HepG2 (cell line): ENCODE results near the gene PKIG. TPM values are rescaled to one million over a fixed set of nuclear protein-coding genes. Genes with fewer than 3 reads are reported as not detected.

Experiments used
- ATAC-seq: fragments of 200-7000 bp; cut with Tn5 transposase; 3 replicates; pipeline ENCODE4 v1.9.1; 2020; ENCODE audit warnings: mild to moderate bottlenecking, moderate library complexity
- BruUV-seq: library from RNA; stranded (reverse); fragments of 400-500 nt; replicated peaks from 2 replicates; lab custom pipeline; 2021; lab: Mats Ljungman, UMichigan
- CTCF ChIA-PET: fragments of 300-600 bp; formaldehyde crosslinking; extraction: SDS; loops from one replicate; lab custom pipeline; 2021; ENCODE audit warnings: low total read pairs, inconsistent platforms, low intra/inter-chr PET ratio; lab: Yijun Ruan, JAX
- POLR2A ChIA-PET: fragments of 350-600 bp; sonication (Branson Sonifier 250); formaldehyde crosslinking; loops from one replicate; lab custom pipeline; 2020; ENCODE audit warnings: antibody characterized with exemption, inconsistent platforms; lab: Yijun Ruan, JAX
- DNase-seq: peaks from one replicate; pipeline ENCODE4 v3.0.0-alpha.2; 2015; ENCODE audit warnings: low spot score
- FAIRE-seq: peaks from 3 replicates; lab custom pipeline; 2011; peaks lifted over from hg19 to GRCh38; lab: Jason Lieb, UNC
- H2AFZ ChIP-seq: one replicate; pipeline ENCODE4 v1.6.1; 2011; ENCODE audit warnings: low read length, inconsistent platforms
- H3K27ac ChIP-seq: fragments of 300-600 bp; 3 replicates; pipeline ENCODE4 v1.8.0; 2011; ENCODE audit warnings: mixed run types, mild to moderate bottlenecking, mixed read lengths, low read length, inconsistent platforms; ENCODE audit not compliant: insufficient read depth; ENCODE audit errors: extremely low read length
- H3K27me3 ChIP-seq, 2 experiments: fragments of 200-600 bp in 1 of 2; 2 replicates in 1 of 2; 3 replicates in 1 of 2; pipeline versions ENCODE4 v1.6.0 to v1.8.0; 2011; ENCODE audit warnings: low read length in 2 of 2, mild to moderate bottlenecking in 2 of 2, moderate library complexity in 2 of 2, inconsistent platforms in 1 of 2; ENCODE audit not compliant: insufficient read depth in 2 of 2, control insufficient read depth in 1 of 2
- H3K36me3 ChIP-seq, 2 experiments: fragments of 200-600 bp in 1 of 2; replicated peaks in 1 of 2; 2 replicates in 1 of 2; 3 replicates in 1 of 2; pipeline versions ENCODE4 v1.5.1 to v1.8.0; 2011; ENCODE audit warnings: low read length in 2 of 2, inconsistent platforms in 1 of 2; ENCODE audit not compliant: insufficient read depth in 2 of 2, control insufficient read depth in 1 of 2
- H3K4me1 ChIP-seq: 2 replicates; pipeline ENCODE4 v1.5.1; 2012; ENCODE audit warnings: low read length, inconsistent platforms; ENCODE audit not compliant: insufficient read depth
- H3K4me2 ChIP-seq: 2 replicates; pipeline ENCODE4 v1.6.0; 2011; ENCODE audit warnings: low read depth, low read length, inconsistent platforms
- H3K4me3 ChIP-seq, 3 experiments: fragments of 200-600 bp in 1 of 3; sonication (generic), shearing (Covaris generic) in 1 of 3; replicated peaks in 1 of 3; 2 replicates each; pipeline ENCODE4 v1.5.1; 2011 to 2016; ENCODE audit warnings: low read length in 3 of 3, inconsistent platforms in 2 of 3, low read depth in 2 of 3, mild to moderate bottlenecking in 2 of 3, control low read depth in 1 of 3, mixed read lengths in 1 of 3; ENCODE audit not compliant: insufficient read depth in 1 of 3
- H3K79me2 ChIP-seq: one replicate; pipeline ENCODE4 v1.6.1; 2011; ENCODE audit warnings: low read length, inconsistent platforms; ENCODE audit not compliant: insufficient read depth
- H3K9ac ChIP-seq: 2 replicates; pipeline ENCODE4 v1.6.0; 2011; ENCODE audit warnings: mild to moderate bottlenecking, low read depth, low read length, inconsistent platforms; ENCODE audit not compliant: insufficient read depth
- H3K9me3 ChIP-seq: 2 replicates; pipeline ENCODE4 v1.5.1; 2012; ENCODE audit warnings: mild to moderate bottlenecking, low read length
- H4K20me1 ChIP-seq: 2 replicates; pipeline ENCODE4 v1.6.0; 2011; ENCODE audit warnings: inconsistent platforms, mild to moderate bottlenecking, low read length, moderate library complexity; ENCODE audit not compliant: insufficient read depth
- EED ChIP-seq: sonication (generic); formaldehyde crosslinking; IDR thresholded peaks from 2 replicates; pipeline ENCODE4 v1.5.0; 2020; ENCODE audit warnings: mild to moderate bottlenecking, missing genetic modification reagents
- GLI4 ChIP-seq: sonication (generic); formaldehyde crosslinking; IDR thresholded peaks from 2 replicates; pipeline ENCODE4 v1.5.1; 2020; ENCODE audit warnings: missing genetic modification reagents, mild to moderate bottlenecking, moderate library complexity, borderline replicate concordance
- HNRNPH1 ChIP-seq: fragments of 200-400 bp; formaldehyde crosslinking; optimal IDR thresholded peaks from 2 replicates; pipeline ENCODE3; 2017; ENCODE audit warnings: mild to moderate bottlenecking, low read depth, low read length
- KAT7 ChIP-seq: IDR thresholded peaks from 2 replicates; pipeline ENCODE4 v1.6.1; 2018; ENCODE audit warnings: borderline replicate concordance, missing compliant biosample characterization
- KMT2B ChIP-seq: IDR thresholded peaks from 2 replicates; pipeline ENCODE4 v1.6.1; 2016; ENCODE audit warnings: missing genetic modification reagents, missing compliant biosample characterization
- MAFK ChIP-seq, 2 experiments: IDR thresholded peaks in 1 of 2; conservative IDR thresholded peaks in 1 of 2; 2 replicates each; pipeline ENCODE4 v1.6.1; 2011; ENCODE audit warnings: improper control_type of control experiment in 2 of 2, low read length in 2 of 2
- TAF15 ChIP-seq: fragments of 200-400 bp; formaldehyde crosslinking; IDR thresholded peaks from one replicate; pipeline ENCODE4 v1.6.1; 2018; ENCODE audit warnings: mild to moderate bottlenecking, low read depth, low read length; ENCODE audit not compliant: poor library complexity, severe bottlenecking
- ZNF160 ChIP-seq: sonication (generic); formaldehyde crosslinking; IDR thresholded peaks from 2 replicates; pipeline ENCODE4 v1.8.0; 2022; ENCODE audit warnings: mild to moderate bottlenecking, inconsistent platforms, missing genetic modification reagents
- ZNF3 ChIP-seq: IDR thresholded peaks from 2 replicates; pipeline ENCODE4 v1.7.0; 2017; ENCODE audit warnings: inconsistent platforms
- ZNF564 ChIP-seq: sonication (generic); formaldehyde crosslinking; IDR thresholded peaks from 2 replicates; pipeline ENCODE4 v1.8.1; 2023; ENCODE audit warnings: mild to moderate bottlenecking, missing genetic modification reagents
- ZNF597 ChIP-seq: sonication (generic); formaldehyde crosslinking; IDR thresholded peaks from 2 replicates; pipeline ENCODE4 v1.5.0; 2020; ENCODE audit warnings: missing genetic modification reagents
- ZNF776 ChIP-seq: sonication (generic); formaldehyde crosslinking; IDR thresholded peaks from 2 replicates; pipeline ENCODE4 v1.4.0; 2020; ENCODE audit warnings: mild to moderate bottlenecking, missing genetic modification reagents
- WGBS: methylation state at CpG from one replicate; pipeline ENCODE4 v1.1.6; 2017; ENCODE audit warnings: low lambda C conversion rate; 5-methylcytosine and 5-hydroxymethylcytosine counted together
- in situ Hi-C: cut with HindIII; loops from 2 replicates; pipeline ENCODE4 v1.10.0; 2017; ENCODE audit warnings: low pct_unique_long_range_greater_than_20kb; ENCODE audit not compliant: extremely low pct_ligation_motif_present
- intact Hi-C: fragments of 100-400 bp; cut with micrococcal nuclease; formaldehyde crosslinking; loops from one replicate; pipeline ENCODE4 v1.10.0; 2022; ENCODE audit not compliant: unreplicated experiment
- polyA plus RNA-seq, 8 experiments: library from polyadenylated mRNA; depleted of rRNA in 3 of 8; stranded (reverse) in 7 of 8; unstranded in 1 of 8; fragments of >200 nt; fragmentation: Illumina TruSeq in 4 of 8; extraction: Trizol in 4 of 8; gene quantifications; 2 replicates each; pipeline versions ENCODE4 v1.2.1 to v1.2.3, GENCODE V29; 2011 to 2016; ENCODE audit warnings: low read depth in 4 of 8, missing spikeins in 1 of 8, mixed read lengths in 1 of 8; ENCODE audit not compliant: insufficient read depth in 1 of 8
- total RNA-seq, 5 experiments: library from RNA; depleted of rRNA; stranded (reverse); fragments of >200 nt; fragmentation: Illumina TruSeq; extraction: Trizol; gene quantifications; 2 replicates each; pipeline ENCODE4 v1.2.3, GENCODE V29; 2016; ENCODE audit warnings: low read depth in 1 of 5

PKIG gene
- total and polyA plus RNA-seq, 2 of the 13 experiments (the other 11 are each of a cell fraction or from before 2014, with no cell fraction given), result 30.8 to 44.5 TPM

GRCh38 chr20:44629017-44629385, 46.6 kb downstream of the PKIG start:
- Histone ChIP-seq H3K27ac (no peak overlapping the region), H3K79me2 (no peaks in the 10 kb centered on the region), H3K9me3 (no peaks in the 10 kb centered on the region), H2AFZ (no peak overlapping the region), H3K4me2 (no peak overlapping the region), H3K36me3 (no peaks in the 10 kb centered on the region)
- POLR2A ChIA-PET, result no interaction called here
- ATAC-seq, result no peak
- no TSS peak for BruUV-seq
- DNase-seq, result no peak
- TF ChIP-seq MAFK (conservative IDR thresholded peaks at IDR 0.05 in 1 of 2, IDR thresholded peaks at IDR 0.05 in 1 of 2; ENCODE audit: low read length in 2 of 2), result peak in 1 of 2 experiments; percentile 24; a peak in 1 of 4 replicates
- TF ChIP-seq HNRNPH1, result no peak
- TF ChIP-seq KAT7 (CRISPR knock-in tag), result no peak
- TF ChIP-seq KMT2B, result no peak
- no peak for TF ChIP-seq EED
- TF ChIP-seq, all 625 proteins: peak for 1
- 87% methylated on average over 9 of the region's 9 CpGs for WGBS
- intact Hi-C loops, result no loop called here
- Histone ChIP-seq H3K4me1 (no peaks in the 10 kb centered on the region), H4K20me1 (no peaks in the 10 kb centered on the region), H3K27me3 (no peaks in the 10 kb centered on the region), H3K4me3 (no peak overlapping the region), H3K9ac (no peak overlapping the region)
- no peak for FAIRE-seq
- CTCF ChIA-PET, result no interaction called here
- in situ Hi-C loops, result no loop called here

GRCh38 chr20:44629542-44629941, 47.2 kb downstream of the PKIG start:
- H2AFZ ChIP-seq, result no peak overlapping the region
- ATAC-seq (no peak), DNase-seq (no peak), FAIRE-seq (no peak)
- POLR2A ChIA-PET, result no interaction called here
- H3K9me3 ChIP-seq, result no peaks in the 10 kb centered on the region
- H3K27me3 ChIP-seq, result no peaks in the 10 kb centered on the region
- H3K4me1 ChIP-seq, result no peaks in the 10 kb centered on the region
- WGBS, result 72% methylated on average over 9 of the region's 10 CpGs
- H3K79me2 ChIP-seq, result no peaks in the 10 kb centered on the region
- in situ Hi-C loops (no loop called here), intact Hi-C loops (no loop called here)
- H3K4me3 ChIP-seq, result no peak overlapping the region
- BruUV-seq, result no TSS peak
- H3K4me2 ChIP-seq, result no peak overlapping the region
- H3K9ac ChIP-seq, result no peak overlapping the region
- H3K27ac ChIP-seq, result no peak overlapping the region
- H4K20me1 ChIP-seq, result no peaks in the 10 kb centered on the region
- TF ChIP-seq ZNF3 (CRISPR knock-in tag) (no peak), ZNF776 (CRISPR knock-in tag) (peak; percentile 41; the same call in 1 of the 2 replicates), ZNF597 (CRISPR knock-in tag) (no peak), TAF15 (no peak), GLI4 (CRISPR knock-in tag) (no peak), ZNF160 (CRISPR knock-in tag) (no peak), ZNF564 (no peak)
- no peaks in the 10 kb centered on the region for H3K36me3 ChIP-seq
- CTCF ChIA-PET, result no interaction called here
